SK-N-MC (cell line): ENCODE data around the gene PSMG4.

ENCODE experiments used
- DNase-seq: peaks from one replicate; pipeline ENCODE4 v3.0.0-alpha.2; 2011; ENCODE audit warnings: low read depth, low spot score
- H3K27ac ChIP-seq: fragments of 200-600 bp; sonication (generic); 2 replicates; pipeline ENCODE4 v1.5.1; 2016; ENCODE audit warnings: mixed run types
- H3K36me3 ChIP-seq: fragments of 200-600 bp; sonication (generic); 2 replicates; pipeline ENCODE4 v1.6.1; 2017; ENCODE audit warnings: antibody characterized with exemption, low read length, mixed read lengths; ENCODE audit not compliant: insufficient read depth
- H3K4me3 ChIP-seq: fragments of 200-600 bp; sonication (generic); 2 replicates; pipeline ENCODE4 v1.5.1; 2016
- H3K9ac ChIP-seq: fragments of 200-600 bp; sonication (generic); 2 replicates; pipeline ENCODE4 v1.8.0; 2017; ENCODE audit warnings: mixed run types, mixed read lengths; ENCODE audit not compliant: insufficient read length
- H3K9me3 ChIP-seq: fragments of 200-600 bp; sonication (generic); 2 replicates; pipeline ENCODE4 v1.6.1; 2017; ENCODE audit warnings: low read depth, mild to moderate bottlenecking, antibody characterized with exemption, low read length, moderate library complexity, mixed read lengths
- EZH2 ChIP-seq: fragments of 200-600 bp; sonication (generic); IDR thresholded peaks from one replicate; pipeline ENCODE4 v1.6.1; 2017; ENCODE audit warnings: antibody characterized with exemption
- FOXP2 ChIP-seq: optimal IDR thresholded peaks from 2 replicates; pipeline ENCODE3; 2011; ENCODE audit warnings: mild to moderate bottlenecking, moderate library complexity; ENCODE audit not compliant: insufficient read depth; ENCODE audit errors: extremely low read length, control extremely low read depth
- POLR2AphosphoS5 ChIP-seq: IDR thresholded peaks from 2 replicates; pipeline ENCODE4 v1.6.1; 2012; ENCODE audit warnings: mild to moderate bottlenecking, low read depth, low read length, borderline replicate concordance

Gene PSMG4

GRCh38 chr6:3316331-3316730, 57.6 kb downstream of the PSMG4 start:
- H3K9me3 ChIP-seq, result no peaks in the 10 kb centered on the region
- H3K27ac ChIP-seq, result no peak overlapping the region
- no peaks in the 10 kb centered on the region for H3K36me3 ChIP-seq
- no peak overlapping the region for H3K4me3 ChIP-seq
- H3K9ac ChIP-seq, result no peak overlapping the region
- no peak for TF ChIP-seq EZH2
- no peak for TF ChIP-seq FOXP2
- TF ChIP-seq POLR2AphosphoS5, result no peak
- DNase-seq, result no peak

- no peak overlapping the region for H3K9ac ChIP-seq
- no peak overlapping the region for H3K4me3 ChIP-seq
- H3K27ac ChIP-seq, result no peak overlapping the region
- DNase-seq, result no peak
- no peaks in the 10 kb centered on the region for H3K9me3 ChIP-seq
- H3K36me3 ChIP-seq, result no peaks in the 10 kb centered on the region
- TF ChIP-seq FOXP2, result no peak
- no peak for TF ChIP-seq POLR2AphosphoS5
- no peak for TF ChIP-seq EZH2
These were observed 58.1 kb downstream of the PSMG4 start for GRCh38 chr6:3316818-3317217.
